Measurements from ENCODE around the gene ARHGAP6. TPM values are rescaled to one million over a fixed set of nuclear protein-coding genes. Genes with fewer than 3 reads are reported as not detected.

ARHGAP6 gene
- total RNA-seq, 2 experiments from 2014 or later: not detected

DNA sequence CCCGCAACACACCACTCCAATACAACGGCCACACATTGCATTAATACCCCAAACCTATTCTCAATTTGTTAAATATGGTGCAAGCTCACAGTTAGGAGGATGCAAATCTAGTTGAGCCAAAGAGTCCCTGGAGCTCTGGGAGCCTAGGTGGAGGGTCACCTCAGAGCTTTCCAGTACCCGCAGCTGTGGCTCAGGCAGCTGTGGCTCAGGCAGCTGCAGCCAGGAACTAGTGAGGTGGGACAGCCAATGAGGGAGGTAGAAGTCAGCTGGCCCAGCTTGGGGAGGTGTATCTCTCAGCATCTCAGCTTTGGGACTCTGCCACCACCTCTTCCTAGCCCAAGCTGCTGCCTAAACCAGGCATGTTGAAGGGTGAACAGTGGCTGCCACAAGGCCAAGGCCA is 36.7 kb upstream of the ARHGAP6 start:
- POLR2A ChIA-PET: no interaction called here

DNA sequence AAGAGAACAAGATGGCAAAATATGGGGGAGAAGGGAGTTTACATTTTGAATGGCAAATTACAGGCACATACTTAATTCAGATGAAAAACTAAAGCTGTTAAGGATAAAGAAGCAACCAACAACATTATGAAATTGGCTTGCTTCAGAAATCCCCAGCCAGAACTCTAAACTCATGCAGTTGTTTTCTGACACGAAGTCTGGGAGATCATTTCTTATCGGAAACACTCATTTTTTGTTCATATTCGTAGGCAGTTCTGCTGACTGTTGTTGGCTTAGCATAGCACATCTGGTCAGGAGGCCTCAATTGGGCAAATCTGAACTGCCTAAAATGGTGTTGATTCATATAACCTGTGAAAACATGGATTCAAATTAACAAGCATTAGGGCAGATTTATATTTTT is 33.0 kb upstream of the ARHGAP6 start:
- H3K9me3 Mint-ChIP-seq: no peaks in the 10 kb centered on the region

More for the DNA sequence above, 36.7 kb upstream of the ARHGAP6 start:
- no peaks in the 10 kb centered on the region for H3K4me1 Mint-ChIP-seq (ENCODE audit: low read depth)
- DNase-seq (no peak), ATAC-seq (no peak)
- no peaks in the 10 kb centered on the region for H3K9me3 Mint-ChIP-seq
- TF ChIP-seq, protein P1, sequence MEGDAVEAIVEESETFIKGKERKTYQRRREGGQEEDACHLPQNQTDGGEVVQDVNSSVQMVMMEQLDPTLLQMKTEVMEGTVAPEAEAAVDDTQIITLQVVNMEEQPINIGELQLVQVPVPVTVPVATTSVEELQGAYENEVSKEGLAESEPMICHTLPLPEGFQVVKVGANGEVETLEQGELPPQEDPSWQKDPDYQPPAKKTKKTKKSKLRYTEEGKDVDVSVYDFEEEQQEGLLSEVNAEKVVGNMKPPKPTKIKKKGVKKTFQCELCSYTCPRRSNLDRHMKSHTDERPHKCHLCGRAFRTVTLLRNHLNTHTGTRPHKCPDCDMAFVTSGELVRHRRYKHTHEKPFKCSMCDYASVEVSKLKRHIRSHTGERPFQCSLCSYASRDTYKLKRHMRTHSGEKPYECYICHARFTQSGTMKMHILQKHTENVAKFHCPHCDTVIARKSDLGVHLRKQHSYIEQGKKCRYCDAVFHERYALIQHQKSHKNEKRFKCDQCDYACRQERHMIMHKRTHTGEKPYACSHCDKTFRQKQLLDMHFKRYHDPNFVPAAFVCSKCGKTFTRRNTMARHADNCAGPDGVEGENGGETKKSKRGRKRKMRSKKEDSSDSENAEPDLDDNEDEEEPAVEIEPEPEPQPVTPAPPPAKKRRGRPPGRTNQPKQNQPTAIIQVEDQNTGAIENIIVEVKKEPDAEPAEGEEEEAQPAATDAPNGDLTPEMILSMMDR (IDR thresholded peaks at IDR 0.05): no peak
- no peaks in the 10 kb centered on the region for H3K36me3 Mint-ChIP-seq (ENCODE audit: low read depth)
- H3K27ac Mint-ChIP-seq: no peak overlapping the region
- no peaks in the 10 kb centered on the region for H3K27me3 Mint-ChIP-seq
- CTCF ChIA-PET: no interaction called here
- H3K4me3 Mint-ChIP-seq: no peak overlapping the region
- intact Hi-C loops (cut with micrococcal nuclease): no loop called here

DNA sequence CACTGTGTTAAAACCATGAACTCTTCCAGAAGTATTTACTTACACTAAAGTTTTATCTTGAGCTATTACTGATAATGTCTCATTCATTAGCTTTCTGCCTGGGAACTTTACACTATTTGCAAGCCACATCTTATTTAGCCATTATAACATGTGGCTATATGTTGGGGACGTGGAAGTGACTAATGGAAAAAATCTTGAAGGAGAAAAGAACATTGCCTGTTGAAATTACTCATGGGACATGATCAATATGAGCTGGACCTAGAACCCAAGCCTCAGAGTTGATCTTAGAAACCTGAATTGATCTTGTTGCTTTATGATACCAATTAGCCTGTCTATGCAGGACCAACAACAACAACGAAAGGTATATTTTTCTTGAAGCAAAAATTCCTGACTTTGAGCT is 22.5 kb upstream of the ARHGAP6 start:
- POLR2A ChIA-PET: no interaction called here
- DNase-seq: no peak
- H3K4me3 Mint-ChIP-seq: no peak overlapping the region
- H3K4me1 Mint-ChIP-seq (ENCODE audit: low read depth): no peaks in the 10 kb centered on the region
- TF ChIP-seq, protein P1 (IDR thresholded peaks at IDR 0.05): no peak
- H3K9me3 Mint-ChIP-seq: no peaks in the 10 kb centered on the region
- ATAC-seq: no peak
- peaks cover 5% of the 10 kb centered on the region for H3K27me3 Mint-ChIP-seq
- CTCF ChIA-PET: no interaction called here
- H3K36me3 Mint-ChIP-seq (ENCODE audit: low read depth): no peaks in the 10 kb centered on the region
- H3K27ac Mint-ChIP-seq: no peak overlapping the region
- intact Hi-C loops (cut with micrococcal nuclease): no loop called here

More for the DNA sequence above, 33.0 kb upstream of the ARHGAP6 start:
- POLR2A ChIA-PET: no interaction called here
- Mint-ChIP-seq H3K4me1 (ENCODE audit: low read depth) (no peaks in the 10 kb centered on the region), H3K4me3 (no peak overlapping the region), H3K27ac (no peak overlapping the region), H3K27me3 (peaks cover 3% of the 10 kb centered on the region), H3K36me3 (ENCODE audit: low read depth) (no peaks in the 10 kb centered on the region)
- ATAC-seq (no peak), DNase-seq (no peak)
- intact Hi-C loops (cut with micrococcal nuclease): no loop called here
- TF ChIP-seq, protein P1 (IDR thresholded peaks at IDR 0.05): no peak
- CTCF ChIA-PET: no interaction called here

DNA sequence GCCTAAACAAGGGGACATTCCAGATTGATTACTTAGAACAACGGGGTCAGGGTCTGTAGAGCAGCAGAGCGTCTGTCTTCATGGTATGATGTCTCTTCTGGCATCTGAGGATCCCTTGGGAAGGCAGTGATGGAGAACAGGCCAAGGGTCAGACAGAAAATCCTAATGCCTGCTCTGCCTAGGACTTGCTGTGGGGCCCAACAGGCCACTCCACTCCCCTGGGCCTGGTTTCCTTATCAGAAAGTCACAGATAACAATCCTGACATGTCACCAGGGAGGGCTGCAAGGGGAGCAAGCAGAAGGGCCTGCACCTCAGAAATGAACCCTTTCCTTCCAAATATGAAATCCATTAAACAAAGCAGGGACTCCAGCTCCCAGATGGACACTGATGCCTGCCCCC is 21.4 kb upstream of the ARHGAP6 start:
- H3K4me1 Mint-ChIP-seq (ENCODE audit: low read depth): no peaks in the 10 kb centered on the region
- H3K27me3 Mint-ChIP-seq: peaks cover 3% of the 10 kb centered on the region
- CTCF ChIA-PET: no interaction called here
- H3K36me3 Mint-ChIP-seq (ENCODE audit: low read depth): no peaks in the 10 kb centered on the region
- DNase-seq: no peak
- TF ChIP-seq, protein P1 (IDR thresholded peaks at IDR 0.05): no peak
- H3K4me3 Mint-ChIP-seq: no peak overlapping the region
- no peak for ATAC-seq
- no peaks in the 10 kb centered on the region for H3K9me3 Mint-ChIP-seq
- intact Hi-C loops (cut with micrococcal nuclease): no loop called here
- POLR2A ChIA-PET: no interaction called here
- H3K27ac Mint-ChIP-seq: no peak overlapping the region

DNA sequence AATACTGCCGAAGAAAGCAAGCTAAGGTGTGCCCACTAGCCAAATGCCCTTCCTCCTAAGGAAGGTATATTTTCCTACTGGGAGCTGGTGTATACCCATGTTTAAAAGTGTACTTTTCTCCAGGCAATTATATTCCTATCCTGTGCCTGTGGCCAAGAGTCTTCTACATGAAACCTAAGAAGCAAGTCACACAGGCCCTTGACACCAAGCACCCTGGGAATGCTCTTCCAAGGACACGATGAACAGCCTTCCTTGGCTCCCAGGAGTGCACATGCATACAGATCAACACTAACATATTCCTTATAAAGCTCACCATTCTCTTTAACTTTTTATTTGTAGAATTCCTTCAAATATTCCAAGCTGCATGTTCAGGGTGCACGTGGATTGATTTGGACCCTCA is 17.3 kb upstream of the ARHGAP6 start:
- Mint-ChIP-seq H3K27ac (no peak overlapping the region), H3K4me3 (no peak overlapping the region), H3K4me1 (ENCODE audit: low read depth) (no peaks in the 10 kb centered on the region), H3K36me3 (ENCODE audit: low read depth) (no peaks in the 10 kb centered on the region), H3K27me3 (no peaks in the 10 kb centered on the region), H3K9me3 (no peaks in the 10 kb centered on the region)
- DNase-seq: no peak
- POLR2A ChIA-PET: no interaction called here
- CTCF ChIA-PET: no interaction called here
- TF ChIP-seq, protein P1 (IDR thresholded peaks at IDR 0.05): no peak
- intact Hi-C loops (cut with micrococcal nuclease): no loop called here
- no peak for ATAC-seq

Measured in activated CD8-positive, alpha-beta T cell treated with anti-CD3 and anti-CD28 coated beads for 36 hours (primary cell).